B cell (primary cell): ENCODE results near the gene CELA2A. TPM values are rescaled to one million over a fixed set of nuclear protein-coding genes. Genes with fewer than 3 reads are reported as not detected.
A peak's percentile ranks its signal among the peaks of the same experiment; 100 is the strongest.

Experiments used
- ATAC-seq: fragments of 200-7000 bp; cut with Tn5 transposase; one replicate; pipeline ENCODE4 v1.10.0; 2021; ENCODE audit warnings: low read depth, mild to moderate bottlenecking, moderate number of reproducible peaks, moderate library complexity
- CTCF ChIA-PET: fragments of 350-600 bp; sonication (Branson Sonifier 250); formaldehyde crosslinking; loops from one replicate; lab custom pipeline; 2021; ENCODE audit warnings: antibody characterized with exemption, inconsistent platforms; lab: Charles Lee
- POLR2A ChIA-PET: fragments of 350-600 bp; sonication (Branson Sonifier 250); formaldehyde crosslinking; loops from one replicate; lab custom pipeline; 2021; ENCODE audit warnings: antibody characterized with exemption; lab: Charles Lee
- DNase-seq: peaks from one replicate; pipeline ENCODE4 v3.0.0; 2013
- H2AFZ ChIP-seq: 2 replicates; pipeline ENCODE4 v1.6.1; 2012; ENCODE audit warnings: mild to moderate bottlenecking, low read depth, low read length; ENCODE audit not compliant: insufficient read depth, poor library complexity, severe bottlenecking
- H3K27ac ChIP-seq, 2 donors: 1 replicate in 1 of 2; 2 replicates in 1 of 2; pipeline ENCODE4 v1.5.1; 2012 to 2013; ENCODE audit warnings: low read length in 2 of 2, mild to moderate bottlenecking in 2 of 2, moderate library complexity in 1 of 2
- H3K27me3 ChIP-seq, 4 experiments: fragments of 200-600 bp in 1 of 4; sonication (generic) in 1 of 4; replicated peaks in 1 of 4; 1 replicate in 2 of 4; 2 replicates in 2 of 4; pipeline versions ENCODE4 v1.6.1 to v1.7.0; 2013 to 2016; ENCODE audit warnings: low read length in 3 of 4, mild to moderate bottlenecking in 2 of 4, mixed read lengths in 1 of 4, moderate library complexity in 1 of 4; ENCODE audit not compliant: insufficient read depth in 4 of 4, control insufficient read depth in 3 of 4; ENCODE audit errors: control extremely low read depth in 1 of 4
- H3K36me3 ChIP-seq, 2 experiments: replicated peaks in 1 of 2; 1 replicate in 1 of 2; 2 replicates in 1 of 2; pipeline versions ENCODE4 v1.6.1 to v1.7.1; 2013; ENCODE audit warnings: low read length in 1 of 2; ENCODE audit not compliant: insufficient read depth in 2 of 2, control insufficient read depth in 1 of 2; ENCODE audit errors: control extremely low read depth in 1 of 2, extremely low read depth in 1 of 2
- H3K4me1 ChIP-seq, 2 donors: fragments of 200-600 bp in 1 of 2; sonication (generic) in 1 of 2; 1 replicate in 1 of 2; 2 replicates in 1 of 2; pipeline versions ENCODE4 v1.5.1 to v1.6.1; 2013 to 2017; ENCODE audit warnings: low read length in 2 of 2; ENCODE audit not compliant: control insufficient read depth in 2 of 2, insufficient read depth in 2 of 2
- H3K4me2 ChIP-seq: replicated peaks from 2 replicates; pipeline ENCODE3; 2012; ENCODE audit warnings: mild to moderate bottlenecking, low read depth, low read length; ENCODE audit not compliant: poor library complexity, severe bottlenecking
- H3K4me3 ChIP-seq, 5 experiments: fragments of 200-600 bp in 1 of 5; sonication (generic) in 1 of 5; 1 replicate in 3 of 5; 2 replicates in 2 of 5; pipeline versions ENCODE4 v1.5.1 to v1.7.0; 2011 to 2016; ENCODE audit warnings: low read length in 4 of 5, mild to moderate bottlenecking in 4 of 5, low read depth in 2 of 5, control low read depth in 1 of 5, moderate library complexity in 1 of 5; ENCODE audit not compliant: insufficient read depth in 1 of 5; ENCODE audit errors: control extremely low read depth in 1 of 5, extremely low read depth in 1 of 5
- H3K79me2 ChIP-seq: fragments of 200-600 bp; sonication (generic); one replicate; pipeline ENCODE4 v1.6.0; 2016; ENCODE audit warnings: low read length; ENCODE audit not compliant: control insufficient read depth, insufficient read depth
- H3K9ac ChIP-seq: fragments of 200-600 bp; sonication (generic); 2 replicates; pipeline ENCODE4 v1.6.1; 2017; ENCODE audit warnings: mild to moderate bottlenecking, low read length, moderate library complexity
- H3K9me3 ChIP-seq, 3 donors: one replicate each; pipeline versions ENCODE4 v1.6.1 to v1.7.1; 2013; ENCODE audit warnings: low read length in 2 of 3; ENCODE audit not compliant: control insufficient read depth in 2 of 3, insufficient read depth in 1 of 3; ENCODE audit errors: control extremely low read depth in 1 of 3
- H4K20me1 ChIP-seq: 2 replicates; pipeline ENCODE4 v1.6.0; 2012; ENCODE audit warnings: mild to moderate bottlenecking, low read length; ENCODE audit not compliant: insufficient read depth, control insufficient read depth, poor library complexity, severe bottlenecking
- H3K27ac Mint-ChIP-seq: one replicate; pipeline ENCODE4 v1.8.0; 2021; ENCODE audit warnings: mixed read lengths
- H3K27me3 Mint-ChIP-seq: one replicate; pipeline ENCODE4 v1.8.0; 2021; ENCODE audit warnings: mixed read lengths
- H3K4me1 Mint-ChIP-seq: one replicate; pipeline ENCODE4 v1.8.0; 2021; ENCODE audit warnings: mixed read lengths
- H3K4me3 Mint-ChIP-seq: one replicate; pipeline ENCODE4 v1.8.0; 2021; ENCODE audit warnings: mixed read lengths
- H3K9me3 Mint-ChIP-seq: one replicate; pipeline ENCODE4 v1.8.0; 2022; ENCODE audit warnings: mixed read lengths; ENCODE audit not compliant: insufficient read depth
- CTCF ChIP-seq: fragments of 200-600 bp; IDR thresholded peaks from one replicate; pipeline ENCODE4 v1.8.0; 2022; ENCODE audit warnings: antibody characterized with exemption, mild to moderate bottlenecking
- EZH2 ChIP-seq: IDR thresholded peaks from 2 replicates; pipeline ENCODE4 v1.6.1; 2012; ENCODE audit warnings: borderline replicate concordance, low read depth, mild to moderate bottlenecking, moderate library complexity, low read length; ENCODE audit not compliant: insufficient read depth, poor library complexity, severe bottlenecking
- WGBS: methylation state at CpG from one replicate; pipeline ENCODE4 v1.1.5; 2013; ENCODE audit warnings: missing lambda C conversion rate; ENCODE audit not compliant: insufficient coverage; 5-methylcytosine and 5-hydroxymethylcytosine counted together
- intact Hi-C: fragments of 100-400 bp; cut with micrococcal nuclease; formaldehyde crosslinking; loops from one replicate; pipeline ENCODE4 v1.10.0; 2022
- polyA plus RNA-seq: library from polyadenylated mRNA; depleted of rRNA; stranded (reverse); fragments of >200 nt; gene quantifications from 2 replicates; pipeline ENCODE4 v1.2.3, GENCODE V29; 2012
- total RNA-seq, 2 donors: library from RNA; stranded (reverse); fragments of 120-200 nt in 1 of 2; gene quantifications; 1 replicate in 1 of 2; 2 replicates in 1 of 2; pipeline versions ENCODE4 v1.2.3 to v1.2.4, GENCODE V29; 2013 to 2022

The CELA2A gene
- total and polyA plus RNA-seq, 2 donors (not counting 1 experiment from before 2014, with no cell fraction given), result not detected

- peaks cover 23 to 41% of the 10 kb centered on the region in 2 donors for H3K4me1 ChIP-seq
- ChIA-PET POLR2A (interaction anchor here (0.6 kb wide), 1 partner anchor 1718 kb away, joined by 5 read pairs; no protein-coding TSS in a partner anchor), CTCF (no interaction called here)
- H3K9me3 Mint-ChIP-seq, result no peaks in the 10 kb centered on the region
- intact Hi-C loops, result loop anchor here (5.0 kb wide), 1 partner anchor 113 kb away; the partner anchor contains the start of gene CASP9
- peak overlapping the region; percentile 97 for H3K9ac ChIP-seq
- H3K36me3 ChIP-seq, result peaks cover 0 to under 1% of the 10 kb centered on the region in 2 experiments
- no peaks in the 10 kb centered on the region for H3K9me3 ChIP-seq
- peak overlapping the region; percentile 94 for H3K4me3 Mint-ChIP-seq
- peaks cover 40% of the 10 kb centered on the region for H3K79me2 ChIP-seq
- H4K20me1 ChIP-seq, result peaks cover 40% of the 10 kb centered on the region
- peak overlapping the region; percentile 89 for H3K27ac Mint-ChIP-seq
- H3K27me3 ChIP-seq, result no peaks in the 10 kb centered on the region
- ATAC-seq (no peak), DNase-seq (no peak)
- peak overlapping the region; percentile 22 to 86 for H3K27ac ChIP-seq
- H3K4me3 ChIP-seq, result peak overlapping the region in 4 of 5 experiments; percentile 55 to 87 (median 85)
- peaks cover 39% of the 10 kb centered on the region for H3K4me1 Mint-ChIP-seq
- H3K27me3 Mint-ChIP-seq, result peaks cover 3% of the 10 kb centered on the region
- 38% methylated on average over 14 of the region's 14 CpGs for WGBS
- peak overlapping the region; percentile 62 for H2AFZ ChIP-seq
- no peak for TF ChIP-seq EZH2
- no peak for TF ChIP-seq CTCF
- H3K4me2 ChIP-seq, result peak overlapping the region; percentile 97
Measured at GRCh38 chr1:15408890-15409387, 47.6 kb upstream of the CELA2A start.
